ENCODE measurements around the gene RIPPLY1.

Gene RIPPLY1, protein sequence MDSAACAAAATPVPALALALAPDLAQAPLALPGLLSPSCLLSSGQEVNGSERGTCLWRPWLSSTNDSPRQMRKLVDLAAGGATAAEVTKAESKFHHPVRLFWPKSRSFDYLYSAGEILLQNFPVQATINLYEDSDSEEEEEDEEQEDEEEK

DNA sequence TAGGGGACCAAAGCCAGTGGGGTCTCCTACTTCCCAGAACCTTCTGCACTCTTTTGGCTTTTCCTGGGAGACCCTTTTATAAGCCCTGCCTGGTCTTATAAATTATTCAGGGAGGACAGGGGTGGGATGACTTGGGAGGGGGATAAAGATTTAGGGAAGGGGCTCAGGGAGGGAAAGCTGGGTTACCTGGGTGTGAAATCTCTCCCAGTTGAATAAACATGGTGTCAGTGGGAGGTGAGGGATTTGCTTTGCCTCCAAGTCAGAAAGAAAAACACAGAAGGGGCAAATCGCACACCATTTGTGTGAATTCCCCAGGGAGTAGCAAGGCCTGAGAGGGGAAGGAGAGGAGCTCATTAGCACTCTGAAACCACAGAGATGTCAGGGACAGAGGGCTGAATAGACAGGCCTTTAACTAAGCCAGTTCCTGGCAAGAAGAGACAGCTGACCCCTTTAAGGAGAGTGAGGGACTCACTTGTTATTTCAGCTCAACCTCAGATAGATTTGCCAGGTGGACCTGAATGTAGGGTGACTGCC is at the start of gene RIPPLY1:
RIPPLY1 (minus strand) TSS at position 51 of the 534 bp plus-strand sequence. CDS start 54 bp downstream, outside the sequence.
- no peak for DNase-seq (ENCODE audit: insufficient read length, low spot score)
- FAIRE-seq = no peak
- TF ChIP-seq POLR2A (IDR thresholded peaks at IDR 0.05; ENCODE audit: low read depth, low read length) = no peak

DNA sequence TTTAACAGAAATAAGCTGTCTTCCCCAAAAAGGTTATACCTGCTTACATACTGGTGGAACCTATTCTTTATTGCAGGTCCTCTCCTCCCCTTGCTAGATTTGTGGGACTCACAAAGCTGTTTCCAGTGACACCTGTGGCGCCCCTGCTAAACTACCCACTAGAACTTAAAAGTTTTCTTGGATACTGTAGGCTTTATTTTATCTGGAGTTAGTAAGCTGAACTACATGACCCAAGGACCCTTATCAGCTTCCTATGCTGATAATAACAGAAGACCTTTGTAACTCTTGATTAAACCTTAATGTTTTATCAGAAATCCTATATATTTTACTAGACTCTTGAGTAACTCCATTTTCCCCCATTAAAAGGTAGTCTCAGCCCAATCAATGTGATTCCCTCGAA is 49.4 kb upstream of the RIPPLY1 start:
- no peak for TF ChIP-seq POLR2A (IDR thresholded peaks at IDR 0.05; ENCODE audit: low read depth, low read length)
- FAIRE-seq = no peak
- DNase-seq (ENCODE audit: insufficient read length, low spot score) = no peak

DNA sequence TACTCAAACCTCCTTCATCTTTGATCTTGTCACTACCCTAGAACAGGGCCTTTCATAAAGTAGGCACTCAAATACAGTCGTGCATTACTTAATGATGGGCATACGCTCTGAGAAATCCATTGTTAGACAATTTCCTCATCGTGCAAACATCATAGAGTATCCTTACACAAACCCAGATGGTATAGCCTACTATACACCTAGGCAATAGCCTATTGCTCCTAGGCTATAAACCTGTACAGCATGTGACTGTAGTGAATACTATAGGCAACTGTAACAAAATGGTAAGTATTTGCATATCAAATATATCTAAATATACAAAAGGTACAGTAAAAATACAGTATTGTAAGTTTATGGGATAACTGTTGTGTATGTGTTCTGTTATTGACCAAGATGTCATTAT is 48.9 kb upstream of the RIPPLY1 start:
- no peak for TF ChIP-seq POLR2A (IDR thresholded peaks at IDR 0.05; ENCODE audit: low read depth, low read length)
- FAIRE-seq (no peak), DNase-seq (ENCODE audit: insufficient read length, low spot score) (no peak)

DNA sequence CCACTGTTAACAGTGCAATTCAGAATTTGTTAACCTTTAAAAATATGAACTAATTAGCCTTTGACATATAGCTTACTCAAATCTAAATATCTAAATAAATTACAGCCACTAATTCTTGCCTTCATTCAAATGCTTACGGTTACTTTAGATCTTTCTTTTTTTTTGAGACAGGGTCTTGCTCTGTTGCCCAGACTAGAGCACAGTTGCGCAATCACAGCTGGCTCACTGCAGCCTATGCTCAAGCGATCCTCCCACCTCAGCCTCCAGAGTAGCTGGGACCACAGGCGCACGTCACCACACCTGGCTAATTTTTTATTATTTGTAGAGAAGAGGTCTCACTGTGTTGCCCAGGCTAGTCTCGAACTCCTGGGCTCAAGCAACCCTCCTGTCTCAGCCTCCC is 48.1 kb upstream of the RIPPLY1 start:
- TF ChIP-seq POLR2A (IDR thresholded peaks at IDR 0.05; ENCODE audit: low read depth, low read length) = no peak
- no peak for FAIRE-seq
- no peak for DNase-seq (ENCODE audit: insufficient read length, low spot score)

DNA sequence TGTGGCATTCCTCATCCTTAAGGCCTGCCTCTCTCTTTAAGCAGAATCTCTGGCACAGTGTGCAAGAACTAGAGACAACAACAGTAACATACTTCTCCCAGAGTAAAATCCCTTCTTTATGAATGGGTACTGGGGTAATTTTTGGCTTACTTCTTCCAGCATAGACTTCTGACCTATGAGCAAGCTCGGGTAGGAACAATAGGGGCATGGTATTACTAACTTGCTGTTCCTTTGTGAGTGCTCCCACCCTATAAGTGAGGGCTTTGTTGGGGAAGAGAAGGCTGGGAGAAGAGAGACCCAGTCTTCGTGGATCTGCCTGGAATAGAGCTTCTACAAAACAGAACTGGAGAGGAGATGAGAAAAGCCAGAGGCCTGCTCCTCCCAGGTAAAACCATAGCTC is 47.2 kb upstream of the RIPPLY1 start:
- DNase-seq (ENCODE audit: insufficient read length, low spot score) (no peak), FAIRE-seq (no peak)
- no peak for TF ChIP-seq POLR2A (IDR thresholded peaks at IDR 0.05; ENCODE audit: low read depth, low read length)

DNA sequence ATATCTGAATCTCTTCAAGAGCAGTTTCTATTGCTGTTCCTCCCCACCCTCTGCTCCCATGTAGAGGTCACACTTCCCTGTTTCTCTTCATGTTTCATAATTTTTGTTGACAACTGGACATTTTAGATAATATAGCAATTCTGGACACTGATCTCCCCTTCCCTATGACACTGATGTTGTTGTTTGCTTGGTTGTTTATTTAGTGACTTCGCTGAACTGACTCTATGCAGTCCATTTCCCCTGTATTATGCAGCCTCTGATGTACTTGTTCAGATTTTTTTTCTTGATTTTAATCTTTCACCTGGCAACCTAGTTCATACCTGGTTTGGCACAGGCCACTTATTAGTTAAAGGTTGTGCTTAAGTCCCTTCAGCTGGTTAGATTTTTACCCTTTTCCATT is 46.2 kb upstream of the RIPPLY1 start:
- no peak for TF ChIP-seq POLR2A (IDR thresholded peaks at IDR 0.05; ENCODE audit: low read depth, low read length)
- FAIRE-seq (no peak), DNase-seq (ENCODE audit: insufficient read length, low spot score) (no peak)

DNA sequence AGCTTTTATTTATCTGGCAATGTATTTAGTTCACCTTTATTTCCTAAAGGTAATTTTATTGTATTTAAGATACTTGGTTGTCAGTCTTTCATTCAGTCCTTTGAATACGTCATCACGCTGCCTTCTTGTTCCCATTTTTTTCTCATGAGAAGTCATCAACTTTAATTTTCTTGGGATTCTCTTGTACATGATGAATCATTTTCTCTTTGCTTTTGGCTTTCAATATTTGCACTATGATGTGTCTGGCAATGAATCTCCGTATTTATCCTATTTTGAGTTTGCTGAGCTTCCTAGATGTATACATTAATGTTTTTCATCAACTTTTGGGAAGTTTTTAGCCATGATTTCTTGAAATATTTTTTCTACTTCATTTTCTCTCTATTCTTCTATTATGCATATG is 45.5 kb upstream of the RIPPLY1 start:
- no peak for FAIRE-seq
- TF ChIP-seq POLR2A (IDR thresholded peaks at IDR 0.05; ENCODE audit: low read depth, low read length) = no peak
- no peak for DNase-seq (ENCODE audit: insufficient read length, low spot score)

DNA sequence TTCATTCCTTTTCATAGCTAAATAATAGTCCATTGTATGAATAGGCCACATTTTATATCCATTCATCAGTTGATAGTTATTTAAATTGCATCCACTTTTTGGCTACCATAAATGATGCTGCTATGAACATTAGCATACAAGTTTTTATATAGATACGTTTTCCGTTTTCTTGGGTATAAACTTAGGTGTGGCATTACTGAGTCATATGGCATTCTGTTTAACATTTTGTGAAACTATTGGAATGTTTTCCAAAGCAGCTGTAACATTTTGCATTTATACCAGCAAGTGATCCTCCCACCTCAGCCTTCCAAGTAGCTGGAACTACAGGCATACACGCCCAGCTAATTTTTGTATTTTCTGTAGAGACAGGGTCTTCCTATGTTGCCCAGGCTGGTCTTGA is 43.3 kb upstream of the RIPPLY1 start:
- no peak for TF ChIP-seq POLR2A (IDR thresholded peaks at IDR 0.05; ENCODE audit: low read depth, low read length)

DNA sequence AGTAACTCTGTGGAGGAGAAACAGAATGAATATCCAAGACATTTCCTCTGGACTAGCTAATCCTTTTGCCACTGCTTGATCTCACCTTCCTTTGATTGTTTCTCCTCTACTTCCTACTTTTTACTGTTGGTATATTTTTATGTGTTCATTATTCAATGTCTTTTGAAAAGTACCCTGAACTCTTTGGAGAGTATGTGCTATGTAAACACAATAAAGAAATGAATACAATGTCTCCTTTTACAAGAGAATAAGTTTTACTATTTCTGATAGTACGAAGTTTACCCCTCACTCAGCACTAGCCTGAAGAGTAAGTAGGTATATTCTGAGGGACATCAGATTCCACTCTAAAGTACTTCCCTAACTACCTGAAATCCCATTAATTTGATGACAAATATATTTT is 36.9 kb upstream of the RIPPLY1 start:
- DNase-seq (ENCODE audit: insufficient read length, low spot score) (no peak), FAIRE-seq (no peak)
- TF ChIP-seq POLR2A (IDR thresholded peaks at IDR 0.05; ENCODE audit: low read depth, low read length) = no peak

More for the DNA sequence above, 43.3 kb upstream of the RIPPLY1 start:
- DNase-seq (ENCODE audit: insufficient read length, low spot score) = no peak
- FAIRE-seq = no peak

DNA sequence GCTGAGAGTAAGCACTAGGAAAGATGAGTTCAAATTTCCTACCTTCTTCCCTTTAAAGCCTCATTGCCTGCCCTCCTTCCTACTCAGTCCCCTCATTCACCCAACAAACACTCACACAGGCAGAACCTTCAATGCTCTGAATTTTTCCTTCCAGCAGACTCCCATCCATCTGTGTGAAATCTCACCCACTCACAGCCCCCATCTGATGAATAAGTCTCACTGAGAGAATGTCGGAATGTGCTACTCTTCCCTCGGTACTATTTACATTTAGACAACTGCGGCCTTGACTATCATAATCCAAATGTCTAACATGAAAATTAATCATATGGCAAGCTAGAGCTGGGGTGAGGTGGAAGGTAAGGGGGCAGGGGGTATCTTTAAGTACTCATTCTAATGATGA is 36.4 kb upstream of the RIPPLY1 start:
- no peak for TF ChIP-seq POLR2A (IDR thresholded peaks at IDR 0.05; ENCODE audit: low read depth, low read length)
- FAIRE-seq = no peak

DNA sequence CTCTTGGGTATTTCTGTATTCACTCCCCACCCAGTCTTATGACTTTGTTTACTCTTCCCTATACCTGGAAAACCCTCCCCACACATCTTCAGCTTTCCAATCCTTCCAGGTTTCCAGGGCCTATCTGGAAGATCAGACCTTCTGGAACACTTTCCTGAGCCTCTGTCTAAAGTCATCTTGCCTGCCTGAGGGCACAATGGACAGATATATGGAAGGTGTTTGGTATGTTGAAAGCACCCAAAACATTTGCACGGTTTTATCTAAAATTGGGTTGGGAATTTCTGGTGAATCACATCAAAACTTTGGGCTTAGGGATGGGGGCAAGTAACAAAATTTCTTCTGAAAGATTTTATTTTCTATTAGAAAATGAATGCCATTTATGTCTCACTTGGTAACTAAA is 33.1 kb upstream of the RIPPLY1 start:
- no peak for DNase-seq (ENCODE audit: insufficient read length, low spot score)
- no peak for TF ChIP-seq POLR2A (IDR thresholded peaks at IDR 0.05; ENCODE audit: low read depth, low read length)
- FAIRE-seq = no peak

More for the DNA sequence above, 36.4 kb upstream of the RIPPLY1 start:
- no peak for DNase-seq (ENCODE audit: insufficient read length, low spot score)

DNA sequence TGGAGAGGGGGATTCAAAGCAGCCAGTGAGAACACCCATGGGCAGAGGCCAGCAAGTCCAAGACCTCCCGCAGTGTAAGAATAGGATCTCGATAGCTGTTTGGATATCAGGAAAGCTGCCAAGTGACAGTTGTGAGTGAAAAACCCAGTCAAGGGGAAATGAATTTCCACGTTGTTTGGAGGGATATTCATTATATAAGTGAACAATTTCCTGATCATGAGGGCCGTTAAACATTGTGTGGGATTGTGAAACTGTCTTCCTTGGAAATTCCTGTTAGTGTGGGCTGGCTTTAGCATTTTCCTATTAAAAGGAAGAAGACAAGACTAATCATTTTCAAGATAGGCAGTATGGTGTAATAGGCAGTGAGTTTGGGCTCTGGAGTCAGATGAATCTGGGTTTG is 32.0 kb upstream of the RIPPLY1 start:
- DNase-seq (ENCODE audit: insufficient read length, low spot score) (no peak), FAIRE-seq (no peak)
- no peak for TF ChIP-seq POLR2A (IDR thresholded peaks at IDR 0.05; ENCODE audit: low read depth, low read length)

DNA sequence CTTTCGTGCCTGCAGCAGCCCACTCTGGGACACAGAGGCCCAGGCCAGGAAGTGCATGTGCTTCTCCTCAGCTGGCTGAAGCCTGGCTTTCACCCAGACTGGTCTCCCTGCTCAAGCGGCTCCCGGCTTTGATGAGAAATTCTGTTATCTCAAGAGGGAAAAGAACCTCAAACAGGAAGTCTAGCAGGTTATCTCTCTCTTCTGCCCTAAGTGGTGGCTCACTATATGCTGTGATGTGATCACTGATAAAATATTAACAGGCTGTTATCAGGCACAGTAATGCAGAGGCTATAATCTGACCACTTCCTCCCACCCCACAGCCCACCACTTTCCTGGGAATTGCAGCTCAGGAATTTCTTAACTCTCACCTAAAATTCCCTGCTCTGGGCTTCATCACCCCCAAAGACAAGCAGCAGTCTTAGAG is 30.4 kb upstream of the RIPPLY1 start:
- no peak for TF ChIP-seq POLR2A (IDR thresholded peaks at IDR 0.05; ENCODE audit: low read depth, low read length)
- DNase-seq (ENCODE audit: insufficient read length, low spot score) (no peak), FAIRE-seq (no peak)

DNA sequence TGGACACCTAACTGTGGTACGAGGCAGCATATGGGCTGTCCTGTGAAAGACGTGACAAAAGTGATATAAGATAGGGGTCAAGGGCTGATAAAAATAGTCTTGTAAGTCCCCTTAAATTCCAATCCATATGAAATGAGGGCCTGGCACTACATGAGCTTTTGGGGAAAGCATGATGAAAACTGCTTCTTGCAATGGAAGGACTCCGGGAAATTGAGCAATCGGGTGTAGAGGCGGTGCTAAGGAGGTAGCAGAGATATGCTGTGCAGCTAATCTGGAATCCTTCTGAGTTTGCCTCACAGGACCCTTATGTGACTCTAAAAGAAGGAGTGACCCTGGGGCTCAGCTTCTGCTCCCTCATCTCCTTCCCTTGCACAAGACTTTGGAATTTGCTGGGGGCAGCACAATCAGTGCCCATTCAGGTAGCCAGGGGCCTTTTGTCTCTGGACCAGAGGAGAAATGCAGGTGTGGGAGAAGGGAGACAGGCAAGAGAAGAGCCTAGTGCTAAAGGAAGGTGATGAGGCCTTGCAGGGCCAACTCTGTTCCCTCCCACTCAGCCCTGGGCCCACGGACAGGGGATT is 29.9 kb upstream of the RIPPLY1 start:
- FAIRE-seq = no peak
- no peak for TF ChIP-seq POLR2A (IDR thresholded peaks at IDR 0.05; ENCODE audit: low read depth, low read length)
- no peak for DNase-seq (ENCODE audit: insufficient read length, low spot score)

DNA sequence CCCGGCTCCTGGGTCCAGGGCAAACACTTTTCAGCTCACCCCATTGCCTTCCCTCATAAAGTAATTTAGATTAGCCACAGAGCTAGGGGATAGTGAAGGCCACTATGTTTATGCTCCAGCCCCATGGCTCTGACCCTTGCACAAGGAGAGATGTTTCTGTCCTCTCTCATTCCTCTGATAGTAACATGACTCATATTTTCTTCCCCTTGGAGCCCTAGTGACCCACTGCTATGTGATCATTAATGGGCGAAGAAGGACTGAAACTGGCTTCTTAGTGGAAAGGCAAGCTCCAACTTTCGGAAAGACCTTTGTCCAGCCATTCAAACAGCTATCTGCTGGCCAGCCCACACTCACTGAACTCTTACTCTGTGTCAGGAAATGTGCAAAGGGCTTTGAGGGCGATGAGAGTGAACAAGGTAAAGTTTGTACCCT is 29.4 kb upstream of the RIPPLY1 start:
- FAIRE-seq = no peak
- TF ChIP-seq POLR2A (IDR thresholded peaks at IDR 0.05; ENCODE audit: low read depth, low read length) = no peak
- DNase-seq (ENCODE audit: insufficient read length, low spot score) = no peak

Measured in H54 (cell line).